ENCODE results near the gene DENND4C.
"Not testable (repeated sequence)": the region's sequence is repeated elsewhere in the genome, so short reads cannot be mapped to it uniquely, and the experiment has no call there.

The DENND4C gene

GRCh38 chr9:19224563-19224962 is 5.9 kb upstream of the DENND4C start:
- no peak for DNase-seq (ENCODE audit: low read depth in 2 of 2)

GRCh38 chr9:19229595-19230354 is 718 bp upstream of the DENND4C start:
- peak in 1 of 2 donors; percentile 49 for DNase-seq (ENCODE audit: low read depth in 2 of 2)

- peak in 1 of 2 donors; percentile 8 for DNase-seq (ENCODE audit: low read depth in 2 of 2)
These were observed 822 bp downstream of the DENND4C start for GRCh38 chr9:19231126-19231903.

GRCh38 chr9:19231904-19232822 is 1.7 kb downstream of the DENND4C start:
- no peak for DNase-seq (ENCODE audit: low read depth in 2 of 2)

- no peak for DNase-seq (ENCODE audit: low read depth in 2 of 2)
These were observed 2.3 kb downstream of the DENND4C start for GRCh38 chr9:19232823-19233194.

GRCh38 chr9:19233344-19233743 is 2.9 kb downstream of the DENND4C start:
- no peak for DNase-seq (ENCODE audit: low read depth in 2 of 2)

GRCh38 chr9:19239955-19240354 is 9.5 kb downstream of the DENND4C start:
- no peak for DNase-seq (ENCODE audit: low read depth in 2 of 2)

- no peak for DNase-seq (ENCODE audit: low read depth in 2 of 2)
These were observed 11.2 kb downstream of the DENND4C start for GRCh38 chr9:19241728-19242127.

GRCh38 chr9:19243366-19244033 is 13.0 kb downstream of the DENND4C start:
- DNase-seq (ENCODE audit: low read depth in 2 of 2) = no peak

- no peak for DNase-seq (ENCODE audit: low read depth in 2 of 2)
These were observed 16.4 kb downstream of the DENND4C start for GRCh38 chr9:19246891-19247290.

GRCh38 chr9:19247420-19247819 is 16.9 kb downstream of the DENND4C start:
- DNase-seq (ENCODE audit: low read depth in 2 of 2) = no peak

GRCh38 chr9:19250346-19250745 is 19.9 kb downstream of the DENND4C start:
- DNase-seq (ENCODE audit: low read depth in 2 of 2) = not testable (repeated sequence)

- DNase-seq (ENCODE audit: low read depth in 2 of 2) = not testable (repeated sequence)
These were observed 20.7 kb downstream of the DENND4C start for GRCh38 chr9:19251203-19251602.

GRCh38 chr9:19251622-19252021 is 21.1 kb downstream of the DENND4C start:
- DNase-seq (ENCODE audit: low read depth in 2 of 2) = not testable (repeated sequence)

- no peak for DNase-seq (ENCODE audit: low read depth in 2 of 2)
These were observed 21.8 kb downstream of the DENND4C start for GRCh38 chr9:19252174-19252884.

GRCh38 chr9:19252885-19253219 is 22.4 kb downstream of the DENND4C start:
- no peak for DNase-seq (ENCODE audit: low read depth in 2 of 2)

GRCh38 chr9:19255112-19255511 is 24.6 kb downstream of the DENND4C start:
- DNase-seq (ENCODE audit: low read depth in 2 of 2) = no peak

GRCh38 chr9:19255821-19256220 is 25.3 kb downstream of the DENND4C start:
- no peak for DNase-seq (ENCODE audit: low read depth in 2 of 2)

GRCh38 chr9:19259665-19260255 is 29.3 kb downstream of the DENND4C start:
- DNase-seq (ENCODE audit: low read depth in 2 of 2) = not testable (repeated sequence)

- DNase-seq (ENCODE audit: low read depth in 2 of 2) = not testable (repeated sequence)
These were observed 35.1 kb downstream of the DENND4C start for GRCh38 chr9:19265602-19266001.

Data from stimulated activated CD8-positive, alpha-beta memory T cell treated with anti-CD3 and anti-CD28 coated beads, Interleukin-2, amount 100 ng/mL, for 48 hours (primary cell).